HG02588 (cell line): Measurements from ENCODE around the gene PTPRN2.

Source experiments
- ATAC-seq: cut with Tn5 transposase; IDR thresholded peaks from one replicate; pipeline ENCODE4 v1.9.1; 2021; ENCODE audit warnings: mild to moderate bottlenecking, moderate library complexity; ENCODE audit not compliant: unreplicated experiment

The PTPRN2 gene

GRCh38 chr7:157820796-157821195 lies 766.8 kb downstream of the PTPRN2 start:
- no peak for ATAC-seq

- no peak for ATAC-seq
Measured at GRCh38 chr7:157819455-157819807, 768.2 kb downstream of the PTPRN2 start.

GRCh38 chr7:157818701-157819454 lies 768.7 kb downstream of the PTPRN2 start:
- no peak for ATAC-seq

- no peak for ATAC-seq
Measured at GRCh38 chr7:157817944-157818700, 769.5 kb downstream of the PTPRN2 start.

GRCh38 chr7:157817433-157817832 lies 770.2 kb downstream of the PTPRN2 start:
- ATAC-seq: no peak

- no peak for ATAC-seq
Measured at GRCh38 chr7:157816526-157817250, 770.9 kb downstream of the PTPRN2 start.

GRCh38 chr7:157816086-157816485 lies 771.5 kb downstream of the PTPRN2 start:
- no peak for ATAC-seq

GRCh38 chr7:157815706-157816022 lies 772.0 kb downstream of the PTPRN2 start:
- ATAC-seq: no peak

GRCh38 chr7:157814931-157815705 lies 772.5 kb downstream of the PTPRN2 start:
- no peak for ATAC-seq

- ATAC-seq: no peak
Measured at GRCh38 chr7:157813741-157814661, 773.6 kb downstream of the PTPRN2 start.

- no peak for ATAC-seq
Measured at GRCh38 chr7:157813053-157813452, 774.6 kb downstream of the PTPRN2 start.

- no peak for ATAC-seq
Measured at GRCh38 chr7:157811946-157812345, 775.7 kb downstream of the PTPRN2 start.

- ATAC-seq: no peak
Measured at GRCh38 chr7:157809863-157810851, 777.5 kb downstream of the PTPRN2 start.

- no peak for ATAC-seq
Measured at GRCh38 chr7:157809154-157809862, 778.3 kb downstream of the PTPRN2 start.

- no peak for ATAC-seq
Measured at GRCh38 chr7:157808042-157808441, 779.6 kb downstream of the PTPRN2 start.

- no peak for ATAC-seq
Measured at GRCh38 chr7:157807510-157807909, 780.1 kb downstream of the PTPRN2 start.

- no peak for ATAC-seq
Measured at GRCh38 chr7:157806711-157807110, 780.9 kb downstream of the PTPRN2 start.

GRCh38 chr7:157805713-157806112 lies 781.9 kb downstream of the PTPRN2 start:
- no peak for ATAC-seq
